CD4-positive, alpha-beta T cell treated with Interleukin-6 for 4 hours (primary cell): Measurements from ENCODE around the gene HJURP.
"Not testable (repeated sequence)": the region's sequence is repeated elsewhere in the genome, so short reads cannot be mapped to it uniquely, and the experiment has no call there.

Experiments used
- DNase-seq: peaks from one replicate; pipeline ENCODE4 v3.0.0-alpha.2; 2020; ENCODE audit warnings: mixed read lengths

The HJURP gene, protein sequence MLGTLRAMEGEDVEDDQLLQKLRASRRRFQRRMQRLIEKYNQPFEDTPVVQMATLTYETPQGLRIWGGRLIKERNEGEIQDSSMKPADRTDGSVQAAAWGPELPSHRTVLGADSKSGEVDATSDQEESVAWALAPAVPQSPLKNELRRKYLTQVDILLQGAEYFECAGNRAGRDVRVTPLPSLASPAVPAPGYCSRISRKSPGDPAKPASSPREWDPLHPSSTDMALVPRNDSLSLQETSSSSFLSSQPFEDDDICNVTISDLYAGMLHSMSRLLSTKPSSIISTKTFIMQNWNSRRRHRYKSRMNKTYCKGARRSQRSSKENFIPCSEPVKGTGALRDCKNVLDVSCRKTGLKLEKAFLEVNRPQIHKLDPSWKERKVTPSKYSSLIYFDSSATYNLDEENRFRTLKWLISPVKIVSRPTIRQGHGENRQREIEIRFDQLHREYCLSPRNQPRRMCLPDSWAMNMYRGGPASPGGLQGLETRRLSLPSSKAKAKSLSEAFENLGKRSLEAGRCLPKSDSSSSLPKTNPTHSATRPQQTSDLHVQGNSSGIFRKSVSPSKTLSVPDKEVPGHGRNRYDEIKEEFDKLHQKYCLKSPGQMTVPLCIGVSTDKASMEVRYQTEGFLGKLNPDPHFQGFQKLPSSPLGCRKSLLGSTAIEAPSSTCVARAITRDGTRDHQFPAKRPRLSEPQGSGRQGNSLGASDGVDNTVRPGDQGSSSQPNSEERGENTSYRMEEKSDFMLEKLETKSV

DNA sequence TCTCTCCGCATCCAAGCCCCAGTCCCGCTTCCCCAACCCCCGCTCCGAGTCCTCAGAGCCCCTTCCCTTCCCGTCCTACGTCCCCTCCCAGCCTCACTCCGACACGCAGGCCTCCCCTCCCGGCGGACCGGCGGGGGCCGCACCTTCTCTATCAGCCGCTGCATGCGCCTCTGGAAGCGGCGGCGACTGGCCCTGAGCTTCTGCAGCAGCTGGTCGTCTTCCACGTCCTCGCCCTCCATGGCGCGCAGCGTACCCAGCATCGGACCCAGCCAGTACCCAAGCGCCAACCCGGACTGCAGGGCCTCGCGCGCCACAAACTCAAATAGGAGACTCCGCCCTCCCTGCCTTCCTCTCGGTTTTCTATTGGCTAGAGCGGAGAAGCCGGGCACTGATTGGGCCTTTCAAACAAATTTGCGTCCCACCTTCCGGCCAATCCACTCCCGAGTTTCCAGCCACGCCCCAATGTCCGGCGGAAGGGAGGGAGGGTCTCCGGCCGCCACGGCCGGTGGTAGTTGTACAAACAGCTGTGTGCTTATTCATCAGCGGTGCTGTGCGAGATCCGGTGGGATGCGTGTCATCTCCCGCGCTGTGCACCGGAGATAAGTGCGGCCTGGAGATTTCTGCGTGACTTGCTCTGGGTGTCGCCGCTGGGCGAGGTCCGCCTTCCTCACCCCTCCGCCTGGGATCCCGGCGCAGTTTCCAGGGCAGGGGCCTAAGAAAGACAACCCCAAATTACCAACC lies at the start of gene HJURP:
Gene HJURP, minus strand, starts transcription at position 295 of the 741 bp plus-strand sequence. Its CDS starts 35 bp downstream, at position 260.
- peak; percentile 92 for DNase-seq

DNA sequence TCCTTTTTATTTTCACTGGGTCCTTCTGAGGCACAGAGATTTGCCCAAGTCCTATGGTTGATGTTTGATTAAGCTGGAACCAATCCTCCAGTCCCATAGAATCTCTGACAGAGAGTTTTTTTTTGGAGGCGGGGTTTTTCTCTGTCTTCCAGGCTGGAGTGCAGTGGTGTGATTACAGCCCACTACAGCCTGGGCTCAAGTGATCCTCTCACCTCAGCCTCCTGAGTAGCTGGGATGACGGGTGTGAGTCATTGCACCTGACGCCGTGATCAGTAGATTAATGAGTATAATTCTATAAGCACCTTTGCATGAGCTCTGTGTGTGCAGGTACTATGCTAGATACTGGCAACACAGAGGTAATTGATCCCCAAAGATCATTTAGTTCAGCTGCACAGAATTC lies 47.5 kb upstream of the HJURP start:
- no peak for DNase-seq

DNA sequence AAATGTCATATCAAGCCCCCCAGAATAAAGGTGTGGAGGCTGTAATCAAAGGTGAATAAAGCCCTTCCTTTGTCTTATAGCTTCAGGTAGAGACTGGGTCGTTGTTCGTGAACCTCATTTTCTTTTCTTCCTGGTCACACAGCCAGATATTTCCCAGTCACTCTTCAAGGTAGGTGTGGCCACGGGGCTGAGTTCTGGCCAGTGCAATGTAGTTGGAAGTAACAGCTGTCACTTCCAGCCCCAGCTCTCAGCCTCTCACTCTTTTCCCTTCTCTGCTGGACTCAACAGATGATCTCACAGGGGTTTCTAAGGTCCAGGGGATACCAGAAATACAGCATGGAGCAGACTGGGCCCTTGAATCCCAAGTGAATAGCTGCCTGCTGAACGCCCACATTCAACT lies 47.0 kb upstream of the HJURP start:
- DNase-seq, result no peak

DNA sequence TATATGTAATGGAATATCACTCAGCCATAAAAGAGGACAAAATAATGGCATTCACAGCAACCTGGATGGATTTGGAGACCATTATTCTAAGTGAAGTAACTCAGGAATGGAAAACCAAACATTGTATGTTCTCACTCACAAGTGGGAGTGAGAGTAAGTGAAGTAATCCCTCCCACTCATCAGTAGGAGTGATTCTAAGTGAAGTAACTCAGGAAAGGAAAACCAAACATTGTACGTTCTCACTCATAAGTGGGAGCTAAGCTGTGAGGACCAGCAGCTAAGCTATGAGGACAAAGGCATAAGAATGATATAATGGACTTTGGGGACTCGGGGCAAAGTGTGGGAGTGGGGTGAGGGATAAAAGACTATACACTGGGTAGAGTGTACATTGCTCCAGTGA lies 41.9 kb upstream of the HJURP start:
- DNase-seq, result not testable (repeated sequence)

DNA sequence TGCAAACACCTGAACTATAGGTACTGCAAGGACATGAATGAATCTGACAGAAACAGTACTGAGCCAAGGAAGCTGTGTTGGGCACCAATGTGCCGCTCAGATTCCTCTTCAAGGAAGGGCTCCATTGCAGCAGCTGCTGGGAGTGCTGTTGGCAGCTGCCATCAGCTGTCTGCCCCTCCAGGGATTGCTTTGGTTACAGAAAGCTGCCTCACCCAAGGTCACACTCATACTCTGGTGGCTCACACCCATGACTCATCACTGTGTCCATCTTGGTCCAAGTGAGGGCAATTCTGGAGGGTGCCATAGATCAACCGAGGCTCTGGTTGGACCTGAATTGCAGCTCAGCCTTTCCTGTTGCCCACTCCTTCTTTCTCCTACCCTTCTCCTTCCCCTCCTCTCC lies 38.5 kb upstream of the HJURP start:
- DNase-seq, result no peak

DNA sequence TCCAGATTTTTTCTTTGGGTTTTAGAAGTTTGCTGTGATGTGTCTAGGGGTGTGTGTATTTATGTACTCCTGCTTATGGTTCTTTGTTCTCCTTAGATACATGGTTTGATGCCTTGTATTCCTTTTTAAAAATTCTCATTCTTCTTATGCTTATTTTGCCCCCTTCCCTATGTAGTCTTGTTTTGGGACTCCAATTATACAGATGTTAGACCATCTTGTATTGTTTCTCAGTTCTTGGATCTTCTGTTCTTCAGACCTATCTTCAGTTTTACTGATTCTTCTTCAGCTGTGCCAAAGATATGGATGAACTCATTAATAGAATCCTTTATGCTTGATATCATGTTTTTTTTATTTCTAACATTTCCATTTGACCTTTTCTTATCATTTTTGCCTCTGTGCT lies 28.0 kb upstream of the HJURP start:
- no peak for DNase-seq

DNA sequence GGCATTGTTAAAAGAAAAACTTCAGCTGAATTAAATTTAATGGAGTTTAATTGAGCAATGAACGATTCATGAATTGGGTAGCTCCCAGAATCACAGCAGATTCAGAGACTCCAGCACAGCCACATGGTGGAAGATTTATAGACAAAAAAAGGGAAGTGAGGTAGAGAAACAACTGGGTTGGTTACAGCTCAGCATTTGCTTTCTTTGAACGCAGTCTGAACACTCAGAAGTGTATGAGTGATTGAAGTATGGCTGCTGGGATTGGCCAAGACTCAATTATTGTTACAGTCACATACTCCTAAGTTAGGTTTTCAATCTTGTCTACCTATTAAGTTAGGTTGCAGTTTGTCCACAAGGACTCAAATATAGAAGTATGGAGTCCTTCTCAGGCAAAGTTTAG lies 17.8 kb upstream of the HJURP start:
- not testable (repeated sequence) for DNase-seq

DNA sequence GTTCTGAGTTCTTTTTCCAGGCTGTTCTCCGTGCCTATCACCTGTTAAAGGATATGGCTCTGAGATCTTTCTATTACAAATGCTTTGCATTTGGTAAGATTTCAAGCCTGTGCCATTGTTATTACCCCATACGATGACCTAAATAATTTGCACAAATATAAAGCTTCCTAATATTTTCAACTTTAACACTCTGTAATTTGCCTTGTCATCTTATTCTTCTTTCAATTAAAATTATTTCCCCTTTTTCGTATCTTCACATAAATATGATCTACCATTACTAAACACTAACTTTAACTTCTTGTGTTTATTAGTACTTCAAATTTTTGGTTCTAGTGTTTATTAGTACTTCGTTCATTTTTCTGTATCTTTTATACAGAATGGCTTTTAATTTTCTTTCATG lies 17.1 kb upstream of the HJURP start:
- DNase-seq, result no peak

DNA sequence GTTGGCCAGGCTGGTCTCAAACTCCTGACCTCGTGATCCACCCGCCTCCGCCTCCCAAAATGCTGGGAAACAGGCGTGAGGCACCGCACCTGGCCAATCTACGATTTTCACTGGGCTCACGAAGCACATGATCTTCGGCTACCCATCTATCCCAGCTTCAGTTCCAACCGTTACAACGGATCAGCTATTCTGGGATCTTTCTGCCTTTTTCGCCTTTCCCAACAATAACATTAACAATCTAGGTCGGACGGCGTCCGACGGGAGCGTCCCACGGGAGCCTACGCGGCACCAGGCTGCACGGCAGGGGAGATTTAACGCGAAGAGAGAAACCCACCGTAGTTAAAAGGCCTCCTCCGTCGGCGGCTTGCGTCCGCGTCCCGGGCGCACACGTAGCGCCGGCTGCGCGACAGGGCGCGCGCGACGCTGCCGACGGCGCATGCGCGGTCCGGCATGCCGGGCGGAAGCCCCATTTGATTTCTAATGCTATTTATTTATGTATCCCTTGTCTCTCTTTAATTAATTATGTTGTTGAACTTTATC lies 13.7 kb upstream of the HJURP start, which contains the start of gene MSL3B:
Gene MSL3B, minus strand, starts transcription at position 394 of the 540 bp plus-strand sequence.
- peak; percentile 70 for DNase-seq

DNA sequence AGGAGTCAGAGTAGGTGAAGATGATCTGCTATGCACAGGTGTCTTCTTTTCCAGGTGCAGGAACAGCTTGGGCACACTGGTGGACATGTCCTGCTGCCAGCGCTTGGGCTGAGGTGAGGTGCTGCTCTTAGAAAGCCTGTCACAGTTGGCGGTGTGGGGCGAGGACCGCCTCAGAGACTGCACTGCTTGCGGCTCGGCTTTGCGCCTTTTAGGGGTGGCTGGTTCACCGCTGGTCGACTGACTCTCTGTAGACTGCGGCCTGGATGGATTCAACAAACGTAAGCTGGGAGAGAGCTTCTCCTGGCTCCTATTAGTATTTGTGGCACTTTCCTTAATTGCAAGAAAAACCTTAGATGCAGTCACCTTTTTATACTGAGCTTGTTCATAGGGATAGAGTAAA lies 12.1 kb upstream of the HJURP start:
- no peak for DNase-seq

DNA sequence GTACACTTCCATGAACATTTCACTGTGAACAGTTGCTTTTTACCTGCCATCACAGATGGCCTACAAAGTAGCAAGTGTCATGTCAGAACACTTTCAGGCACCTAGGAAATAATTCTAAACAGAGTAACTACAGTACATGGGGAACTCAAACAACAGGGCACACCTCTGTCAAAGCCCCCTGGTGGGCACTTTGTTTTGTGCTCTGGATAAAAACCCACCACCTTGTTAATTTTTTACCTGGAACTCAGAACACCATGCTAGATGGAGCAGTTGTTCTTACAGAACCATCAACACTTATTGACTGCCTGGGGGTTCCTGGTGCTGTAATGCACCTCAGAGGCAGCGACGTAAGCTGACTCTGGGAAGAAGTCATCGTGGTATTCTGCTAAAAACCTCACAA lies 11.5 kb upstream of the HJURP start:
- no peak for DNase-seq

DNA sequence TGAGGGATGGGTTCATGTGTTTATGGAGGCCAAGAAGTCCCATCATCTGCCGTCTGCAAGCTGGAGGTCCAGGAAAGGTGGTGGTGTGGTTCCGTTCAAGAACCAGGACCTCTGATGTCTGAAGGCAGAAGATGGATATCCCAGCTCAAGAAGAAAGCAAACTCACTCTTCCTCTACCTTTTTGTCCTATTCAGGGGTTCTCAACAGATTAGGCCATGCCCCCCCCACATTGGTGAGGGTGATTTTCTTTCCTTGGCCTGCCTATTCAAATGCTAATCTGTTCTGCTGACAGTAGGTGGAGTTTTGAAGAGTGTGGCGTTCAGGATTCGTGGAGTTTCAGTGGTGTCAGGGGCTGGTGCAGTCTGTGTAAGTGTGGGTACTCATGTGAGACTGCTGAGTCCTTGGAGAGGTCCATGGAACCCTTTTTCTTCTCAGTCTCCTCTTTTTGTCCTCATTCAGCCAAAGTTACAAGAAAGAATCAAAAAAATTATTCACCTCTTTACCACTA lies 8.0 kb upstream of the HJURP start:
- DNase-seq, result no peak

DNA sequence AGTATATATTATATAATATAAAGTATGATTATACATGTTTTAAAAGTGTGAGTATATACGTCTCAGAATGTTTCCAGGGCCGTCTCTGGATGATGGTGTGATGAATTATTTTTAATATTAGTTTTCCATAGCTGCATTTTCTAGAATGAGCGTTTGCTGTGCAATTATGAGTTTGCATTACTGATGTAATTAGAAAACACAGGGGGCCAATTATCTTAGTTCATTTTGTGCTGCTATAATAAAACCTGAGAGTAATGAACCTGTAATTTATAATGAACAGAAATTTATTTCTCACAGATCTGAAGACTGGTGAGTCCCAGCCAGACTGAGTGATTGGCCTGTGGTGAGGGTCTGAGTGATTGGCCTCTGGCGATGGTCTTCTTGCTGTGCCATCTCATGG lies 4.0 kb upstream of the HJURP start:
- no peak for DNase-seq

DNA sequence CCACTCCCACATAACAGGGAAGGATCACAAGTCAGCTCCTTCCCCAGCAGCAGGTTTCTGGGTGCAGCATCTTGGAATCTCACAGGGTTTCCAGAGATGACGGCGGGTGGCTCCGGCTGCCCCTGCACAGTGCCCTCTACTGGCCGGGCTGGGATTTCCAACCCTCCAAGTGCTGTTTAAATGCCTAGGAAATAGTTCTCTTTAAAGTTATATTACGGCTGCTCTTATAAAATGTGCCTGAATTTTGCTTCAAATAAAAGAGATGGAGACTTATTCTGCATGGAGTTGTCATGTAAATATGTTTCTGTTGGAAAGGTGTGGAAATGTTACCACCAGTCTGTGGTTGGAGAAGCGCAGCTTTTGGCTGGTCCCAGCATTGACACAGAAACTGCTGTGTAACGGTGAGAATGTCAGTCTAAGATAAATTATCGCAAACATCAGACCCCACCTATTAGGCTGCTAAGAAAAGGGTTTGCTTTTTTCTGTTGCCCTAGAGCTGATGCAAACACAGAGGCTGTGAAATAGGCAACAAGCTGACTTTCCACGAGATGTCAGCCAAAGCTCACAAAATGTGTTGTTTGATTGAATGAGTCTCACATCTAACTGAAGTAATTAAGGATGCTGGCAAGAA lies 3.3 kb upstream of the HJURP start:
- DNase-seq, result peak; percentile 60

DNA sequence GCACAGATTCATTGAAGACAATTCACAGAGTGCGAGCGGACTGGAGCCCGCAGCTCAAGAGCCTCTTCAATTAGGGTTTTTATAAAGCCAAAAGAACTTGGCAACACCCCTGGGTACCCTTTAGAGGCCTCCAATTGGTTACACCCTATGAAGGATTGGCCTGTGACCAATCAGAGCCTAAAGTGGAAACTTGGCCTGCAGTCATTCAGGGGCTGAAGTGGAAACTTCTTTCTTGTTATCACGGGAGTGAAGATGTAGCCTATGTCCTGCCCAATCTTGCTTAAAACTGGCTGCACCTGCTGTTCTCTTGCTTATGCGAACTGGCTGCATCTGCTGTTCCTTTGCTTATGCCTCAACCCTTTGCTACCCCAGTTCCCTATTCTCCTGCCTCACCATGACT lies 1.8 kb upstream of the HJURP start:
- DNase-seq, result no peak

DNA sequence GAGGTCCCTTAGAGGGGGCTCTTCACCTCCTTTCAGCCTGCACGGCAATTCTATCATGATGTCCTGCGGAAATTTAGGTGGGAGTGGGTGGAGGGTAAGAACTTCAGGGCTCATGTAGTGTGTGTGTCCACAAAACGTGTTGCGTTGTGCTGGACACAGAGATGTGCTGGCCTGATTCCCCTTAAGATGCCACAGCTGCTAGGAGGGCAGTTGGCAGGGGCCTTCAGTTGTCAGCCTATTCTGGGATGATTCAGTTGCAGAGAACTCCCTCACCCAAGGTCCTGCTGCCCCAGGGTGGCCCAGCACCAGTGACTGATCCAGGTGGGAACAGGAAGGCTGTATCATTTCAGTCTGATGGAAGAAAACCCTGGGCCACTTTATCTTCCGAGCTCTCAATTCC lies 1.0 kb upstream of the HJURP start:
- DNase-seq, result no peak

DNA sequence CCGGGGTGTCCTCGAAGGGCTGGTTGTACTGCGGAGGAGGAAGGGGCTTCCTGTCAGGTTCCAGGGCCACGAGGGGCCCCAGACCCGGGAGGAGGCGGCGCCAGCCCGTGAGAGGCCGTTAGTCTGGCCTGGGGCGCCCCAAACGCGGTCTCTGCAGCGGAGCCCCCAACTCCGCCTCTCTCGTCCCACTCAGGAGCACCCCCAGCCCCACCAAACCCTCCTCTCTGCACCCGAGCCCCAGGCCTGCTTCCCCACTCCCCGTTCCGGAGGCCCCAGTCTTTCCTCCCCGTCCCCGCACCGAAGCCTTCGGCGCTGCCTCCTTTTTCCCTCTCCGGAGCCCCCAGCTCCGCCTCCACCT lies 473 bp downstream of the HJURP start:
- no peak for DNase-seq

DNA sequence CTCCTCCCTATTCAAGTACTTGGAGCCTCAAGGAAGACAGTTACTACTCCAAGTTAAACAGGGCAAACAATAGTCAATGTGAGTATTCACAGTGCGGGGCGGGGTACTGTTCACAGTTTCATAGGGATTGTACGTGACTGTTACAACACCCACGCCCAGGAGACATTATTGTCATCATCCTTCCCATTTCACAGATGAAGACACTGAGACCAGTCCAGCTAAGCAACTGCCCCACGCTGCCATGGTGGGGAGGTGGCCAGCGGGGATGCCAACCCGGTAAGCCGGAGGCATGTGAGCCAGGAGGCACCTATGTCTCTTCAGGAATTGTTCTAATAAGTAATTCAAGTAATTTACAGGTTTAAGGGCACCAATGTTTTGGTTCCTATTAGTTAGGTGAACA lies 982 bp downstream of the HJURP start:
- DNase-seq, result no peak

DNA sequence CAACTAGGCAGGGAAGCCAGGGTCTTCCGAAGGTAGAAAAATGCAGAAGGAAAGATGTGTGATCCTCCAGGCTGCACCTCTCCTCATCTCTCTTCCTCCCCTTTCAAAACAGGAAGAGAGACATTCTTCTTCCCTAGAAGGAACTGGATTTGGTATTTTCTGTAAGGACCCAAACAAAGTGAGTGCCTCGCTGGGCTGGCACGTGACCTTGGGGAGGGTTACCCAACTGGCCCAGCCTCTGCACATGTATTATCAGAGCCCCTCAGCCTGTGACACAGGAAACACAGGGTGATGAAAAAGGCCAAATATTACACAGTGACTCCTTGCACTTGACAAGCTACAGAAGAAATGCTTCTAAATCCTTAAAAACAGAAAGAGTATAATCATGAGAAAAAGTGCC lies 2.3 kb downstream of the HJURP start:
- DNase-seq, result no peak

DNA sequence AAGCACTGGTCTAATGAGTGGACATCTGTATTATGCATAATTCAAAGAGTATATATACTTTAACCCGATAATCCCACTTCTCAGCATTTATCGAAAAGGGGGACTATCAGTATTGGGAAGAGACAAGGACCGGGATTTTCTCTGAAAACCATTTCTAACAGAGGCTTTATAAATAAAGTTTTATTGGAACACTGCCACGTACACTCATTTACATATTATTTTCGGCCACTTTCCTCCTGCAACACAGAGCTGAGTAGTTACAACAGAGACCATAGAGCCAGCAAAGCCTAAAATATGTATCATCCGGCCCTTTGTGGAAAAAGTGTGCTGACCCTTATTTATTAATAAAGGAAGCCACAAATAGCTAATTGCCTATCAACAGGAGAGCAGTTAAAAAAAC lies 3.2 kb downstream of the HJURP start:
- no peak for DNase-seq

DNA sequence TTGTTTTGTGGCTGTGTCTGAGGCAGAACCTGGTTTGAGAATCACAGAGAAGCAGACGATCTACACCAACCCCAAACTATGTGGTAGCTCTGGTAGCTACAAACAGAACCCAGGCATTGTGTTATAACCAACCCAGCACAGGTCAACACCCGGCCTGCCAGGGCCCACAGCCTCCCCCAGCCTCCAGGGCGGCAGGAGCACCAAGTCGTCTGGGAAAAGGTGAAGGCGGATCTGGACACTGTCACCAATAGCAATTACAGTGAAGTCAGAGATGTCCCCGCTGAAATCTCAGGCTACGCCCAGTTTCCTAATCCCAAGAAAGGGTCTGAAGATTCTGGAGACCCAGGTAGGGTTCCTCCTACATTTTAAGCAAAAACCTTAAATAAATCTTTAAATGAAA lies 3.6 kb downstream of the HJURP start:
- DNase-seq, result no peak

DNA sequence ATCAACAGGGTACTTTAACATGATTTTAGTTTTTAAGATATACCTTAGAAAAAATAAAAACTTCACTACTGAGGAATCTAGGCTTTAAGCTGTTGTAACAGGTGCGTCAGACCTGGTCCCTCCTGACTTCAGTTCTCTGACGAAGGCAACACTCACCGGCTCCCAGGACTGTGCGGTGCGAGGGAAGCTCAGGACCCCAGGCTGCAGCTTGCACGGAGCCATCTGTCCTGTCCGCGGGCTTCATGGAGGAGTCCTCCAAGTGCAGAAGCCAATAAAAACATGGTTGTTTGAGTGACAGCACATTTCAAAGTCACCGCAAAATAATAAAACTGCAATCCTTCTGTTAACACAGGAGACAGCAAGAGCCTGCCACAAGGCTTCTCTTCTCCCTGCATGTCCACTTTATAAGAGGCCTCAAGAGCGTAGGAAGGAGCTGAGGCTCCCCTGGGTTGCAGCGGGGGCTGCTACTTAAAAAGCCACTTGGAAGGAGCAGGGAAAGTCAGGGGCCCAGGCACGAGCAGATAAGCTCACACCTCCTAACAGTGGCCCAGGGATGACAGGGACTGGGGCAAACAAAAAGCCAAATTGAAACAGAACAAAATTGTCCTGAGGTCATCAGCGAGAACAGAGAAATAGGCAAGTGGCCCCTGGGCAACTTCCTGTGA lies 4.6 kb downstream of the HJURP start:
- no peak for DNase-seq
